IMR-90 (cell line): ENCODE measurements around the gene LCAT. TPM values are rescaled to one million over a fixed set of nuclear protein-coding genes. Genes with fewer than 3 reads are reported as not detected.

Source experiments
- ATAC-seq: fragments of 200-7000 bp; cut with Tn5 transposase; 2 replicates; pipeline ENCODE4 v1.9.1; 2020; ENCODE audit warnings: low read depth, mild to moderate bottlenecking, moderate library complexity
- BruUV-seq: library from RNA; stranded (reverse); fragments of 400-500 nt; replicated peaks from 2 replicates; lab custom pipeline; 2021; lab: Mats Ljungman, UMichigan
- CTCF ChIA-PET: fragments of 300-600 bp; formaldehyde crosslinking; extraction: SDS; loops from one replicate; lab custom pipeline; 2021; ENCODE audit warnings: antibody characterized with exemption; lab: Yijun Ruan, JAX
- POLR2A ChIA-PET: fragments of 300-600 bp; sonication (Branson Sonifier 250); formaldehyde crosslinking; loops from one replicate; lab custom pipeline; 2022; ENCODE audit warnings: antibody characterized with exemption; ENCODE audit not compliant: unreplicated experiment; lab: Charles Lee
- DNase-seq: peaks from one replicate; pipeline ENCODE4 v3.0.0; 2013
- H2AFZ ChIP-seq: replicated peaks from 2 replicates; pipeline ENCODE3; 2013; ENCODE audit warnings: low read length, mild to moderate bottlenecking; ENCODE audit not compliant: poor library complexity
- H2AK5ac ChIP-seq: 2 replicates; pipeline ENCODE4 v1.6.1; 2013; ENCODE audit warnings: low read depth, low read length, inconsistent platforms
- H2AK9ac ChIP-seq: replicated peaks from 2 replicates; pipeline ENCODE3; 2013; ENCODE audit warnings: mild to moderate bottlenecking, low read depth, low read length, moderate library complexity; ENCODE audit not compliant: poor library complexity
- H2BK120ac ChIP-seq: 2 replicates; pipeline ENCODE4 v1.6.1; 2013; ENCODE audit warnings: low read depth, low read length, inconsistent platforms
- H2BK15ac ChIP-seq: 3 replicates; pipeline ENCODE4 v1.6.1; 2013; ENCODE audit warnings: low read depth, low read length, inconsistent platforms
- H2BK20ac ChIP-seq: 2 replicates; pipeline ENCODE4 v1.6.1; 2013; ENCODE audit warnings: low read depth, mild to moderate bottlenecking, inconsistent platforms, low read length, moderate library complexity
- H2BK5ac ChIP-seq: 2 replicates; pipeline ENCODE4 v1.6.1; 2013; ENCODE audit warnings: mild to moderate bottlenecking, low read depth, low read length, inconsistent platforms; ENCODE audit not compliant: poor library complexity, severe bottlenecking
- H3K14ac ChIP-seq: replicated peaks from 2 replicates; pipeline ENCODE4 v1.6.1; 2013; ENCODE audit warnings: low read depth, low read length, inconsistent platforms
- H3K18ac ChIP-seq: 2 replicates; pipeline ENCODE4 v1.6.1; 2013; ENCODE audit warnings: low read depth, low read length, control low read depth
- H3K23ac ChIP-seq: 2 replicates; pipeline ENCODE4 v1.6.1; 2013; ENCODE audit warnings: low read depth, low read length, inconsistent platforms
- H3K27ac ChIP-seq: 2 replicates; pipeline ENCODE4 v1.5.1; 2013; ENCODE audit warnings: mild to moderate bottlenecking, control low read depth, low read length; ENCODE audit not compliant: insufficient read depth
- H3K27me3 ChIP-seq: 2 replicates; pipeline ENCODE4 v1.6.1; 2013; ENCODE audit warnings: low read length; ENCODE audit not compliant: control insufficient read depth, insufficient read depth
- H3K36me3 ChIP-seq: 2 replicates; pipeline ENCODE4 v1.6.1; 2013; ENCODE audit warnings: low read length, mixed read lengths; ENCODE audit not compliant: control insufficient read depth, insufficient read depth
- H3K4ac ChIP-seq: 2 replicates; pipeline ENCODE4 v1.6.1; 2013; ENCODE audit warnings: low read depth, low read length, inconsistent platforms
- H3K4me1 ChIP-seq: 2 replicates; pipeline ENCODE4 v1.6.1; 2013; ENCODE audit warnings: low read length, mixed read lengths; ENCODE audit not compliant: control insufficient read depth, insufficient read depth
- H3K4me2 ChIP-seq: 2 replicates; pipeline ENCODE4 v1.6.1; 2013; ENCODE audit warnings: low read depth, mild to moderate bottlenecking, control low read depth, low read length, moderate library complexity
- H3K4me3 ChIP-seq: 2 replicates; pipeline ENCODE4 v1.5.1; 2013; ENCODE audit warnings: low read depth, mild to moderate bottlenecking, control low read depth, low read length, moderate library complexity; ENCODE audit not compliant: insufficient read depth
- H3K56ac ChIP-seq: 2 replicates; pipeline ENCODE4 v1.6.1; 2013; ENCODE audit warnings: low read length, inconsistent platforms; ENCODE audit not compliant: insufficient read depth; ENCODE audit errors: extremely low read depth
- H3K79me1 ChIP-seq, 2 experiments: 2 replicates each; pipeline ENCODE4 v1.6.1; 2013; ENCODE audit warnings: low read length in 2 of 2, inconsistent platforms in 1 of 2, low read depth in 1 of 2
- H3K9ac ChIP-seq: 2 replicates; pipeline ENCODE4 v1.6.1; 2013; ENCODE audit warnings: low read depth, low read length, control low read depth
- H3K9me1 ChIP-seq: 2 replicates; pipeline ENCODE4 v1.6.1; 2013; ENCODE audit warnings: low read length, inconsistent platforms; ENCODE audit not compliant: insufficient read depth
- H3K9me3 ChIP-seq: 2 replicates; pipeline ENCODE4 v1.6.1; 2013; ENCODE audit warnings: low read length; ENCODE audit not compliant: control insufficient read depth, insufficient read depth
- H4K20me1 ChIP-seq: 2 replicates; pipeline ENCODE4 v1.6.1; 2013; ENCODE audit warnings: low read length, inconsistent platforms; ENCODE audit not compliant: insufficient read depth
- H4K5ac ChIP-seq: 2 replicates; pipeline ENCODE4 v1.6.1; 2013; ENCODE audit warnings: mild to moderate bottlenecking, low read depth, low read length, control low read depth
- H4K8ac ChIP-seq, 2 experiments: 2 replicates each; pipeline ENCODE4 v1.6.1; 2013; ENCODE audit warnings: low read depth in 2 of 2, low read length in 2 of 2, control low read depth in 1 of 2, inconsistent platforms in 1 of 2
- H4K91ac ChIP-seq: 2 replicates; pipeline ENCODE4 v1.6.1; 2013; ENCODE audit warnings: low read depth, low read length, inconsistent platforms; ENCODE audit not compliant: insufficient read depth
- CHD1 ChIP-seq: IDR thresholded peaks from 2 replicates; pipeline ENCODE4 v1.6.1; 2012; ENCODE audit warnings: low read depth, low read length, improper control_type of control experiment
- FOS ChIP-seq: fragments of 150-350 bp; IDR thresholded peaks from 2 replicates; pipeline ENCODE4 v1.6.1; 2016; ENCODE audit warnings: low read depth, low read length
- MAZ ChIP-seq: IDR thresholded peaks from 2 replicates; pipeline ENCODE4 v1.6.1; 2012; ENCODE audit warnings: low read depth, mild to moderate bottlenecking, low read length, improper control_type of control experiment, moderate library complexity, borderline replicate concordance
- MXI1 ChIP-seq: IDR thresholded peaks from 2 replicates; pipeline ENCODE4 v1.6.1; 2012; ENCODE audit warnings: low read depth, mild to moderate bottlenecking, low read length, moderate library complexity, borderline replicate concordance
- WGBS, 2 experiments: methylation state at CpG; one replicate each; pipeline versions ENCODE4 v1.1.5 to v1.1.7; 2013; ENCODE audit warnings: missing lambda C conversion rate in 2 of 2; ENCODE audit not compliant: insufficient read length in 1 of 2; ENCODE audit errors: extremely low coverage in 2 of 2; 5-methylcytosine and 5-hydroxymethylcytosine counted together
- dilution Hi-C: fragments of 300-500 bp; cut with HindIII; formaldehyde crosslinking; loops from one replicate; pipeline ENCODE4 v1.14.3; 2018; ENCODE audit warnings: low sequenced_read_pairs; ENCODE audit not compliant: unreplicated experiment
- in situ Hi-C: fragments of 300-500 bp; cut with MboI; formaldehyde crosslinking; loops from 3 replicates; pipeline ENCODE4 v1.14.3; 2019; ENCODE audit warnings: low sequenced_read_pairs, inconsistent platforms, mixed read lengths
- intact Hi-C: fragments of 100-400 bp; cut with micrococcal nuclease; formaldehyde crosslinking; loops from 2 replicates; pipeline ENCODE4 v1.10.0; 2022
- polyA plus RNA-seq, 3 experiments: library from polyadenylated mRNA; depleted of rRNA; stranded (reverse); fragments of >200 nt; gene quantifications; 2 replicates each; pipeline ENCODE4 v1.2.3, GENCODE V29; 2012; ENCODE audit warnings: low replicate concordance in 1 of 3
- total RNA-seq: library from RNA; depleted of rRNA; stranded (reverse); fragments of >200 nt; gene quantifications from 2 replicates; pipeline ENCODE4 v1.2.3, GENCODE V29; 2012

The LCAT gene
- total and polyA plus RNA-seq, 2 of the 4 experiments (the other 2 are of a cell fraction) = 1.4 to 18.8 TPM

- ChIA-PET CTCF (interaction anchor here (0.8 kb wide), 1 partner anchor 113 kb away, joined by 3 read pairs; no protein-coding TSS in a partner anchor), POLR2A (no interaction called here)
- no peak overlapping the region for H2AFZ ChIP-seq
- WGBS, 2 experiments = 87% methylated on average over 6 of the region's 9 CpGs; no CpG with 5 or more reads in 1 of the 2 experiments
- no peaks in the 10 kb centered on the region for H3K9me3 ChIP-seq
- BruUV-seq = no TSS peak
- H2BK120ac ChIP-seq = no peak overlapping the region
- H3K23ac ChIP-seq = no peak overlapping the region; the same call in 1 of the 2 replicates
- H4K8ac ChIP-seq = no peak overlapping the region
- H3K36me3 ChIP-seq = peaks cover 69% of the 10 kb centered on the region
- no peak overlapping the region for H3K9ac ChIP-seq
- H3K27ac ChIP-seq = no peak overlapping the region
- H3K9me1 ChIP-seq = peaks cover 4% of the 10 kb centered on the region; the same call in 1 of the 2 replicates
- H3K4ac ChIP-seq = no peak overlapping the region
- DNase-seq = no peak
- H2BK5ac ChIP-seq = no peak overlapping the region
- H4K20me1 ChIP-seq = peaks cover 54% of the 10 kb centered on the region
- no peak overlapping the region for H4K91ac ChIP-seq
- H3K4me1 ChIP-seq = peaks cover 4% of the 10 kb centered on the region
- dilution Hi-C loops = no loop called here
- no peak overlapping the region for H3K4me3 ChIP-seq
- H3K18ac ChIP-seq = no peak overlapping the region
- peak overlapping the region; percentile 70 for H2AK9ac ChIP-seq
- peak; percentile 1; the same call in 1 of the 2 replicates for ATAC-seq
- in situ Hi-C loops = loop anchor here (25.0 kb wide), 1 partner anchor 404 kb away; the partner anchor contains the start of gene RIPOR1
- H3K27me3 ChIP-seq = no peaks in the 10 kb centered on the region
- H3K4me2 ChIP-seq = no peak overlapping the region
- H3K79me1 ChIP-seq = peaks cover 16 to 78% of the 10 kb centered on the region in 2 experiments
- no peak overlapping the region for H4K5ac ChIP-seq
- H2BK15ac ChIP-seq = no peak overlapping the region
- H3K56ac ChIP-seq = no peak overlapping the region
- intact Hi-C loops = no loop called here
- TF ChIP-seq FOS = no peak
- TF ChIP-seq CHD1 = no peak
- no peak for TF ChIP-seq MXI1
- TF ChIP-seq MAZ = no peak
- H3K14ac ChIP-seq = no peak overlapping the region
- H2AK5ac ChIP-seq = no peak overlapping the region
- H2BK20ac ChIP-seq = no peak overlapping the region
Observed at GRCh38 chr16:67941469-67942199, 2.3 kb downstream of the LCAT start.
